ENCODE measurements around the gene FBXL17.

The FBXL17 gene

GRCh38 chr5:107840592-107840991 lies 541.3 kb downstream of the FBXL17 start:
- no peak for DNase-seq

GRCh38 chr5:107840161-107840560 lies 541.7 kb downstream of the FBXL17 start:
- no peak for DNase-seq

GRCh38 chr5:107835096-107835495 lies 546.8 kb downstream of the FBXL17 start:
- DNase-seq = no peak

- no peak for DNase-seq
Measured at GRCh38 chr5:107832746-107833145, 549.2 kb downstream of the FBXL17 start.

- no peak for DNase-seq
Measured at GRCh38 chr5:107831612-107832395, 550.1 kb downstream of the FBXL17 start.

DNA sequence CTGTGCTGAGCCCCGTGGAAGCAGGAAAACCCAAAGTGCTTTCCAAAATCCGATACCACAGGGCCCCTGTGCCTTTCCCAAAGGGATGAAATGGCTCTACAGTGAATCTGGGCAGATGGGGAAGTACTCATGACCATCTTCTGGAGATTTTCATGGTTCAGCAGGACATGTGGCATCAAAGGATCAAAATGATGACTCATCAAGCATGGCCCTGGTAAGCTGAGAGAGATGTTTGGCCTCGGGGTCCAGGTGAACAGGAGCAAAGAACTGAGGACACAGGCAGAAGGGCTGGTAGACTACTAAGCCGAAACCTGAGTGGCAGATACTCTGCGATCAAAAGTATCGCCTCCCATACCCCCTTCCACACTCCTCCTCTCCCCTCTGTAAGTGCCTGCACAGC lies 551.1 kb downstream of the FBXL17 start:
- DNase-seq = no peak

- DNase-seq = no peak
Measured at GRCh38 chr5:107826311-107827000, 555.4 kb downstream of the FBXL17 start.

DNA sequence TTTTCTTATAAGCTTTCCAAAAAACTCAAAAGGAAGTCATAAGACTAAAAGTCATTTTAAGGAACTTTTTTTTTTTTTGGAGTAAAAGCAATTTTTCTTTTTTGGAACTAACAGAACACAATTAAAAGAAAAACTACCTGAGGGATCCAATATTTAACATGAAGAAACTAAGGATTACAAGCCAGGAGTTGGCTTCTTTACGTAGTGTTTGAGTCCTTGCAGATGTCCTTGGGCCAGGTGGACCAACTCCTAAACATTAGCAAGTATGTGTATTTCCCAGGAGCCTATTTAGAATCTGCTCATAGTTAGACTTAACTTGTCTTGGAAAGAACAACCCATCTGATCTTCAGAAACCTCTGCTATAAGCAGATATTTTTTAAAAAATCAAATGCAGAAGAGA lies 557.1 kb downstream of the FBXL17 start:
- no peak for DNase-seq

- DNase-seq = no peak
Measured at GRCh38 chr5:107821288-107821687, 560.6 kb downstream of the FBXL17 start.

GRCh38 chr5:107820429-107820828 lies 561.5 kb downstream of the FBXL17 start:
- no peak for DNase-seq

DNA sequence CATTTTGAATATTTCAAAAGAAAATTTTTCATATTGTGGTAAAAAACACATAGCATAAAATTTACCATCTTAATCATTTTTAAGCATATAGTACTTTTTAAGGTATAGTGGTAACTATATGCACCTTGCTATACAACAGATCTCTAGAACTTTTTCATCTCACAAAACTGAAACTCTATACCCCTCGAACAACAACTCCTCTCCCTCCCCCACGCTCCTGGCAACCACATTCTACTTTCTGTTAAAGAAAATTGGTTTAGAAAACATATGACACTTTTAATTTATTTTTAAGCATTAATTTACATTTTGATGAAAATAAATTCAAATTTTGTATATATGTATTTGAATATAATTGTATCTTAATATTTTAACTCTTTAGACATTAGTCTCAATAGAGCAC lies 563.9 kb downstream of the FBXL17 start:
- DNase-seq = no peak

- DNase-seq = no peak
Measured at GRCh38 chr5:107817436-107817835, 564.5 kb downstream of the FBXL17 start.

GRCh38 chr5:107815109-107815508 lies 566.8 kb downstream of the FBXL17 start:
- no peak for DNase-seq

- no peak for DNase-seq
Measured at GRCh38 chr5:107814183-107814827, 567.6 kb downstream of the FBXL17 start.

DNA sequence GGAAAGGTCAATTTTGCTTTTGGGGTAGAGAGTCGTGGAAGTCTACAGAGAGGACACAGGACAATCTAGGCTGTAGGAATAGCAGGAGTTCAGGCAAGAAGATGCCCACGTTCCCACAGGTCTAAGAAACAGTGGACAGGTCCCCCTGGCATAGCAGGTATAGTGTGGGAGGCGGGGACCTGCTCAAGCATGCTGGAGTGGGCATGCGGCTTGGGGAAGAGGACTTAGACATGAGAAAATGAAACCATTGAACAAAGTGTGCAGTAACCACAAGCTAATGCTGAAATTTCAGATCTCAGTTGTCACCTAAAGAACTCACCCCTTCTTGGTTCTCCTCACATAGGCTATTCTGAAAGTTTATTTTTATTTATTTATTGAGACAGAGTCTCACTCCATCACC lies 568.3 kb downstream of the FBXL17 start:
- DNase-seq = no peak

DNA sequence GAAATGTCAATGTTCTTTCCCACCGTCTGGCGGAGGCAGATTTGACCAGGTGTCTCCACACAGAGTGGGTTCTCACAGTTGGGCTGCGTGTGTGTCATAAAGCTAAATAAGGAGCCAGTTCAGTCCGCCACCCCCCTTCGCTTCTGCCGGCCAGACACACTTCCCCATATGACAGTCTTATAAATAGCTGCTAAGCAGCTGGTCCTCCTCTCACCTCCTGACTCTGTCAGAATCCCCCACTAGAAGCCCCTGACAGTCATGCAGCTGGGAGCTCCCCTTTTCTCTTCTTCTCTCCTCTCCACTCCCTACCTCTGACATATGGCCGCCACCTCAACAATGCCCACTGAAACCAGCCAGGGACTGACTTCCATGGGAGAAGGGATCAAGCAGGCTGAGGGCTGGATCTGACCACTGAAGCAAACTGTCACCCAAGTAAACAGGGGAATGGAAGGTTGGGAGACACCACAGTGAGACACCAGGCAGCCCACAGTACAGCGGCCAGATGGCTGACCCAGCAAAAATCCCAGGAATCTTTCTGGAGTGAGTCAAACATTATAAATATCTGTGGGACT lies 569.2 kb downstream of the FBXL17 start:
- DNase-seq = no peak

- DNase-seq = no peak
Measured at GRCh38 chr5:107809201-107810034, 572.5 kb downstream of the FBXL17 start.
